ENCODE measurements around the gene KCP.

The KCP gene

DNA sequence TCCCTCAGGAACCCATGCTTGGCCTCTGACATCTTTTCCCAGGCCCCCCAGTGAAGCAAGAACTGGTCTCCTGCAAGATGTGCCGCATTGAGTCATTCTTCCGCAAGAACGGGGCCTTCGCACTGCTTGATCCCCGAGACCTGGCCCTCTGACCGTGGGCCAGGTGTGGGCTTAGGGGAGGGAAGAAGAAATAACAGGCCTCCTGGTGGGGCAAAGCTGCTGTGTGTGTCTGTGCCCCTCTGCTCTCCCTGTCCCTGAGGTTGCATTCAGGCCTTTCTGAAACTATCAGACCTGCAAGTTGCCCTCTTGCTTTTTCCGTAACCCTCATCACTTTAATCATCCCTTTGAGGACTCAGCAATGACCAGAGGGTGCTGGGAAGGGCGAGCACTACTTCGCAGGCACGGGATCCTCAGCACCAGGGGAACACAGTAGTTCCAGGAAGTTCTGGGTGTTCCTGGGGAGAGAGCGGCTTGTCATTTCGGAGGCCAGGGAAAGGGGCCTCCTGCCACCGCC is 41.8 kb downstream of the KCP start:
- Histone ChIP-seq H3K9me3 (replicated peaks; ENCODE audit: insufficient read depth, low read length) (no peaks in the 10 kb centered on the region), H2AFZ (ENCODE audit: low read length) (peak overlapping the region; percentile 91), H3K9me2 (replicated peaks; ENCODE audit: insufficient read depth, low read length) (no peaks in the 10 kb centered on the region), H4K20me1 (ENCODE audit: insufficient read depth, low read length) (no peaks in the 10 kb centered on the region), H3K4me3 (ENCODE audit: low read length) (peak overlapping the region; percentile 79), H3K4me1 (ENCODE audit: low read length) (0 out of 2 replicates have a peak, but pooled peaks cover 3% of the 10 kb centered on the region), H3K27ac (ENCODE audit: low read length) (no peak overlapping the region; the same call in 1 of the 2 replicates), H3K36me3 (replicated peaks; ENCODE audit: insufficient read depth, low read length) (no peaks in the 10 kb centered on the region), H3K27me3 (replicated peaks; ENCODE audit: insufficient read depth, low read length) (no peaks in the 10 kb centered on the region), H3F3A (ENCODE audit: insufficient read depth, low read length) (peaks cover 11% of the 10 kb centered on the region; the same call in 1 of the 2 replicates), H3K9ac (ENCODE audit: low read length) (peak overlapping the region; percentile 55; the same call in 1 of the 2 replicates), H3K79me2 (ENCODE audit: low read length) (peaks cover 21% of the 10 kb centered on the region), H3K4me2 (ENCODE audit: low read depth, low read length) (peak overlapping the region; percentile 97)
- TF ChIP-seq CTCF (IDR thresholded peaks at IDR 0.05; ENCODE audit: low read length) (no peak), EZH2 (optimal IDR thresholded peaks at IDR 0.05; ENCODE audit: low read depth, low read length) (no peak), EZH2phosphoT487 (IDR thresholded peaks at IDR 0.05; ENCODE audit: low read length) (no peak)
- DNase-seq, result no peak

- DNase-seq, result no peak
- Histone ChIP-seq H3K9me2 (replicated peaks; ENCODE audit: insufficient read depth, low read length) (no peaks in the 10 kb centered on the region), H3K27me3 (replicated peaks; ENCODE audit: insufficient read depth, low read length) (no peaks in the 10 kb centered on the region), H3K36me3 (replicated peaks; ENCODE audit: insufficient read depth, low read length) (no peaks in the 10 kb centered on the region), H3F3A (ENCODE audit: insufficient read depth, low read length) (peaks cover 12% of the 10 kb centered on the region; the same call in 1 of the 2 replicates), H3K27ac (ENCODE audit: low read length) (no peak overlapping the region), H3K9me3 (replicated peaks; ENCODE audit: insufficient read depth, low read length) (no peaks in the 10 kb centered on the region), H4K20me1 (ENCODE audit: insufficient read depth, low read length) (no peaks in the 10 kb centered on the region), H2AFZ (ENCODE audit: low read length) (no peak overlapping the region), H3K79me2 (ENCODE audit: low read length) (peaks cover 27% of the 10 kb centered on the region), H3K9ac (ENCODE audit: low read length) (no peak overlapping the region), H3K4me3 (ENCODE audit: low read length) (no peak overlapping the region), H3K4me2 (ENCODE audit: low read depth, low read length) (peak overlapping the region; percentile 97), H3K4me1 (ENCODE audit: low read length) (0 out of 2 replicates have a peak, but pooled peaks cover 4% of the 10 kb centered on the region)
- TF ChIP-seq CTCF (IDR thresholded peaks at IDR 0.05; ENCODE audit: low read length) (no peak), EZH2phosphoT487 (IDR thresholded peaks at IDR 0.05; ENCODE audit: low read length) (no peak), EZH2 (optimal IDR thresholded peaks at IDR 0.05; ENCODE audit: low read depth, low read length) (no peak)
Observed at GRCh38 chr7:128867842-128868623, 42.5 kb downstream of the KCP start.

GRCh38 chr7:128867241-128867640 is 43.3 kb downstream of the KCP start:
- H3K27ac ChIP-seq (ENCODE audit: low read length), result no peak overlapping the region
- peaks cover 5% of the 10 kb centered on the region for H3K4me1 ChIP-seq (ENCODE audit: low read length)
- no peaks in the 10 kb centered on the region for H3K27me3 ChIP-seq (replicated peaks; ENCODE audit: insufficient read depth, low read length)
- peaks cover 12% of the 10 kb centered on the region; the same call in 1 of the 2 replicates for H3F3A ChIP-seq (ENCODE audit: insufficient read depth, low read length)
- H3K79me2 ChIP-seq (ENCODE audit: low read length), result peaks cover 31% of the 10 kb centered on the region
- TF ChIP-seq EZH2phosphoT487 (IDR thresholded peaks at IDR 0.05; ENCODE audit: low read length) (no peak), CTCF (IDR thresholded peaks at IDR 0.05; ENCODE audit: low read length) (no peak), EZH2 (optimal IDR thresholded peaks at IDR 0.05; ENCODE audit: low read depth, low read length) (no peak)
- DNase-seq, result no peak
- H3K9me3 ChIP-seq (replicated peaks; ENCODE audit: insufficient read depth, low read length), result no peaks in the 10 kb centered on the region
- H3K36me3 ChIP-seq (replicated peaks; ENCODE audit: insufficient read depth, low read length), result no peaks in the 10 kb centered on the region
- no peaks in the 10 kb centered on the region for H4K20me1 ChIP-seq (ENCODE audit: insufficient read depth, low read length)
- no peak overlapping the region for H3K9ac ChIP-seq (ENCODE audit: low read length)
- no peak overlapping the region for H2AFZ ChIP-seq (ENCODE audit: low read length)
- no peak overlapping the region for H3K4me2 ChIP-seq (ENCODE audit: low read depth, low read length)
- H3K4me3 ChIP-seq (ENCODE audit: low read length), result no peak overlapping the region
- H3K9me2 ChIP-seq (replicated peaks; ENCODE audit: insufficient read depth, low read length), result no peaks in the 10 kb centered on the region

All from MM.1S (cell line).